ENCODE data around the gene SEC63. TPM values are rescaled to one million over a fixed set of nuclear protein-coding genes. Genes with fewer than 3 reads are reported as not detected.
"Not testable (repeated sequence)": the region's sequence is repeated elsewhere in the genome, so short reads cannot be mapped to it uniquely, and the experiment has no call there.

SEC63 gene
- total and polyA plus RNA-seq, 2 donors (not counting 1 experiment from before 2014, with no cell fraction given) = 34.2 to 82.7 TPM

DNA sequence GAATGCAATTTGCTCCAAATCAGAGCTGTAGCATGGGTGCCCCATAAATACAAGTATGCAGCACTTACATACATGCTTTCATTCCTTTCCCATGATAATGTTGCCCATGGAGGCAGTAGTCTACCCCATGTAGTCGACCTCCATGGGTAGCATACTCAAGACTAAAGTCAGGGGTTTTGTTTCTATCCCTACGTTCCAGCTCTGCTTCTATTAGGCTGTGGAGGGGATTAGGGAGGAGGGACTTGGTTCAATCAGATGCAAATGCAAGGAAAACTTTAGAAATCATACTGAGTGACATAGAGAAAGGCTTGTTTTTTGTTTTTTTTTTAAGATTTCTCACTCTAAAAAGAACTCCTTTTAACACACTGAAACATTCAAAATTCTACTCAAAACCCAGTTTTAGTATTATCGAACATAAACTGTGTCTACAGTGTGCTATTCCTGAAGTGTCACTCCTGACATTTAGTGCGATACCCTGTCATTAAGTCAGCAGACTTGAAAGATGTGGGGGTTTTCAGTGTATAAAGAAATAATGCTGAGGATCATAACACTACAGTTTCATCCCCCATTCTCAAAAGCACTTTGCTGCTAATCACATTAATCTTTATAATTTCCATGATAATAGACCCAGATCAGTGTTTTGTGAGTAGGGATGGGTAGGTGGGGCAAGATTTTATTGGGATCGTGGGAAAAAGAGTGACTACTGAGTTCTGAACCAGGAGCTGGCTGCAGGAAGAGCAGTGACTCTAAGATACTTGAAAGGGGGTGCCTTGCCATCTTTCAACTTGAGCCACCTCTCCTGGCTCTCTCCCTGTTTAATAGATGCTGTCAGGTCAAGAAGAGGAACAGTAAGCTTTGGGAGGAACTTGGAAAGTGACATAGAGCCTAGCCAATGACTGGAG, 93.5 kb downstream of the SEC63 start:
- H2AFZ ChIP-seq (ENCODE audit: low read length) = no peak overlapping the region
- no peaks in the 10 kb centered on the region for H3K36me3 ChIP-seq (ENCODE audit: control insufficient read depth, insufficient read depth, low read length)
- no peak for TF ChIP-seq EZH2 (IDR thresholded peaks at IDR 0.05; ENCODE audit: low read length, missing control alignments)
- no peak for TF ChIP-seq CTCF (conservative IDR thresholded peaks at IDR 0.05 in 1 of 2, IDR thresholded peaks at IDR 0.05 in 1 of 2; ENCODE audit: low read depth in 1 of 2, low read length in 2 of 2)

GRCh38 chr6:107862383-107862782, 95.6 kb downstream of the SEC63 start:
- H3K4me2 ChIP-seq (ENCODE audit: extremely low read depth, insufficient read depth, low read length) = no peak overlapping the region
- no peaks in the 10 kb centered on the region for H3K36me3 ChIP-seq (ENCODE audit: control insufficient read depth, insufficient read depth, low read length)
- H3K79me2 ChIP-seq (ENCODE audit: control insufficient read depth, insufficient read depth, low read length) = no peaks in the 10 kb centered on the region
- H3K27me3 ChIP-seq (ENCODE audit: control insufficient read depth, insufficient read depth, low read length) = no peaks in the 10 kb centered on the region
- H3K9ac ChIP-seq (ENCODE audit: insufficient read depth, low read length) = no peak overlapping the region
- H2AFZ ChIP-seq (ENCODE audit: low read length) = no peak overlapping the region
- H3K9me3 ChIP-seq (ENCODE audit: control insufficient read depth, insufficient read depth, low read depth, low read length) = no peaks in the 10 kb centered on the region
- no peak overlapping the region for H3K27ac ChIP-seq (ENCODE audit: insufficient read depth, low read length)
- H3K4me1 ChIP-seq (ENCODE audit: control insufficient read depth, extremely low read depth, insufficient read depth, low read length) = no peaks in the 10 kb centered on the region
- H3K4me3 ChIP-seq (replicated peaks in 1 of 4; ENCODE audit: control extremely low read depth in 1 of 4, insufficient read depth in 1 of 4, low read depth in 3 of 4, low read length in 4 of 4) = no peak overlapping the region
- DNase-seq (ENCODE audit: low read depth in 2 of 2) = no peak
- TF ChIP-seq CTCF (conservative IDR thresholded peaks at IDR 0.05 in 1 of 2, IDR thresholded peaks at IDR 0.05 in 1 of 2; ENCODE audit: low read depth in 1 of 2, low read length in 2 of 2) (no peak), EZH2 (IDR thresholded peaks at IDR 0.05; ENCODE audit: low read length, missing control alignments) (no peak)
- no peaks in the 10 kb centered on the region for H4K20me1 ChIP-seq (ENCODE audit: control insufficient read depth, extremely low read depth, insufficient read depth, low read length)

More for the DNA sequence above, 93.5 kb downstream of the SEC63 start:
- no peaks in the 10 kb centered on the region for H3K4me1 ChIP-seq (ENCODE audit: control insufficient read depth, extremely low read depth, insufficient read depth, low read length)
- H3K79me2 ChIP-seq (ENCODE audit: control insufficient read depth, insufficient read depth, low read length) = no peaks in the 10 kb centered on the region
- H3K4me3 ChIP-seq (replicated peaks in 1 of 4; ENCODE audit: control extremely low read depth in 1 of 4, insufficient read depth in 1 of 4, low read depth in 3 of 4, low read length in 4 of 4) = no peak overlapping the region
- H3K27me3 ChIP-seq (ENCODE audit: control insufficient read depth, insufficient read depth, low read length) = no peaks in the 10 kb centered on the region
- no peak overlapping the region for H3K9ac ChIP-seq (ENCODE audit: insufficient read depth, low read length)
- H3K9me3 ChIP-seq (ENCODE audit: control insufficient read depth, insufficient read depth, low read depth, low read length) = no peaks in the 10 kb centered on the region
- no peak overlapping the region for H3K27ac ChIP-seq (ENCODE audit: insufficient read depth, low read length)
- no peak for DNase-seq (ENCODE audit: low read depth in 2 of 2)
- H4K20me1 ChIP-seq (ENCODE audit: control insufficient read depth, extremely low read depth, insufficient read depth, low read length) = no peaks in the 10 kb centered on the region
- H3K4me2 ChIP-seq (ENCODE audit: extremely low read depth, insufficient read depth, low read length) = no peak overlapping the region

GRCh38 chr6:107860963-107861362, 97.0 kb downstream of the SEC63 start:
- not testable (repeated sequence) for DNase-seq (ENCODE audit: low read depth in 2 of 2); H4K20me1 ChIP-seq (ENCODE audit: control insufficient read depth, extremely low read depth, insufficient read depth, low read length); H3K4me1 ChIP-seq (ENCODE audit: control insufficient read depth, extremely low read depth, insufficient read depth, low read length); H3K27me3 ChIP-seq (ENCODE audit: control insufficient read depth, insufficient read depth, low read length); H3K36me3 ChIP-seq (ENCODE audit: control insufficient read depth, insufficient read depth, low read length); H3K9ac ChIP-seq (ENCODE audit: insufficient read depth, low read length); H2AFZ ChIP-seq (ENCODE audit: low read length); H3K27ac ChIP-seq (ENCODE audit: insufficient read depth, low read length); H3K4me3 ChIP-seq (replicated peaks in 1 of 4; ENCODE audit: control extremely low read depth in 1 of 4, insufficient read depth in 1 of 4, low read depth in 3 of 4, low read length in 4 of 4); H3K4me2 ChIP-seq (ENCODE audit: extremely low read depth, insufficient read depth, low read length); H3K9me3 ChIP-seq (ENCODE audit: control insufficient read depth, insufficient read depth, low read depth, low read length); H3K79me2 ChIP-seq (ENCODE audit: control insufficient read depth, insufficient read depth, low read length)

DNA sequence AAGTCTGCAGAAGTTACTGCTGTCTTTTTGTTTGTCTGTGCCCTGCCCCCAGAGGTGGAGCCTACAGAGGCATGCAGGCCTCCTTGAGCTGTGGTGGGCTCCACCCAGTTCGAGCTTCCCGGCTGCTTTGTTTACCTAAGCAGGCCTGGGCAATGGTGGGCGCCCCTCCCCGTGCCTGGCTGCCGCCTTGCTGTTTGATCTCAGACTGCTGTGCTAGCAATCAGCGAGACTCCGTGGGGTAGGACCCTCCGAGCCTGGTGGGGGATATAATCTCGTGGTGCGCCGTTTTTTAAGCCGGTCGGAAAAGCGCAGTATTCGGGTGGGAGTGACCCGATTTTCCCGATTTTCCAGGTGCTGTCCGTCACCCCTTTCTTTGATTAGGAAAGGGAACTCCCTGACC, 97.9 kb downstream of the SEC63 start:
- H3K27ac ChIP-seq (ENCODE audit: insufficient read depth, low read length); H3K79me2 ChIP-seq (ENCODE audit: control insufficient read depth, insufficient read depth, low read length); H3K9ac ChIP-seq (ENCODE audit: insufficient read depth, low read length); H4K20me1 ChIP-seq (ENCODE audit: control insufficient read depth, extremely low read depth, insufficient read depth, low read length); H3K4me2 ChIP-seq (ENCODE audit: extremely low read depth, insufficient read depth, low read length); H3K4me3 ChIP-seq (replicated peaks in 1 of 4; ENCODE audit: control extremely low read depth in 1 of 4, insufficient read depth in 1 of 4, low read depth in 3 of 4, low read length in 4 of 4); H3K36me3 ChIP-seq (ENCODE audit: control insufficient read depth, insufficient read depth, low read length); H3K9me3 ChIP-seq (ENCODE audit: control insufficient read depth, insufficient read depth, low read depth, low read length); H3K4me1 ChIP-seq (ENCODE audit: control insufficient read depth, extremely low read depth, insufficient read depth, low read length); DNase-seq (ENCODE audit: low read depth in 2 of 2); H3K27me3 ChIP-seq (ENCODE audit: control insufficient read depth, insufficient read depth, low read length); H2AFZ ChIP-seq (ENCODE audit: low read length): not testable (repeated sequence)

Measured in fibroblast of lung (primary cell).